NCI-H2196 (cell line): ENCODE measurements around the gene ZNF277.

Source experiments
- DNase-seq: peaks from one replicate; lab custom pipeline; 2025; ENCODE audit not compliant: unreplicated experiment; lab: John Stamatoyannopoulos, UW

Gene ZNF277

DNA sequence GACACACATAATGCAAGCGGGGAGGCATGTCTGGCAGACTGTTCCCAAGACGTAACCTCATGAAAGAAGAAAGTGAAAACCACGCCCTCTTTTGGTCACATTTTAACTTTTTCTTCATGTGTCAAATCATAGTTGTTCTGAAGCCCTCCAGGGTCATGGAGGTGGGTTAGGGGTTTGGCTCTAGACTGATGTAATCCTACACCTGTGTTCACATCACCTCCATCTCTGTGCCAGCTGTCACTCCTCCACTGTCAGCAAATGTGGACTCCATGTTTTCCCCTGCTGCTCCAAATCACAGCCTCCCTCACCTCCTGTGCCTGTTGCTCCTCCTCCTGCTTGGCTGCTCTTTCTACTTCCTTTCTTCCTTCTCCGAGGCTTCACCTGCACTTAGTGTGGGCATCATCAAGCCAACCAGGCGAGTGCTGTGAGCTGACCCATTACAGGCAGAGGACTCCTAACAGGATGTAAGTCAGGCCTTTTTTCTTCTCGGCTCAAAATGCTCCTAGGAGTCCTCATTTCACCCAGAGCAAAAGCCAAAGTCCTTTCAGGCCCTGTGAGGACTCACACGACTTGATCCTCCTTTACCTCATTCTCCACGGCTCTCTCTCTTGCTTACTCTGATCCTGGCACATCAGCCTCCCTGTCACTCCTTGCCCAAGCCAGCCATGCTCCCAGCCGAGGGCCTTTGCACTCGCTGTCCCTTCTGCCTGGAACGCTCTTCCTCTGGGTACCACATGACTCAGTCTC is 177.3 kb downstream of the ZNF277 start:
- peak; percentile 23 for DNase-seq

DNA sequence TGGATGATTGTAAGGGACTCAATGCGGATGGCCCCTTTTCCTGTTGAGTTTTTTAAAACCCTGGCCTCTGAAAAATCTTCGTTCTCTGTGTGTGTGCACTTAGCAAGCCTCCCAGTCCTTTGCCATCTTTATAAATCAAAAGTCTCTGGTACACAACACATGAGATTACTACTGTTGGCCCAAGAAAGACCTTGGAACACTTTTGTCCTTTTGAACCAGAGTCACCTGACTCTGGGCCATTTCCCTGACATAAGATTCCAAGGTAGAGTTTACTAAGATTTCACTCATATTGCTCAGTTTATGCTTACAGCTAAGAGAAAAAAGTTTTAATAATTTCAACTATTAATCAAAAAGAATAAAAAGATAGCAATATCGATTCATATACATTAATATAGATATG is 179.0 kb downstream of the ZNF277 start:
- DNase-seq = no peak

DNA sequence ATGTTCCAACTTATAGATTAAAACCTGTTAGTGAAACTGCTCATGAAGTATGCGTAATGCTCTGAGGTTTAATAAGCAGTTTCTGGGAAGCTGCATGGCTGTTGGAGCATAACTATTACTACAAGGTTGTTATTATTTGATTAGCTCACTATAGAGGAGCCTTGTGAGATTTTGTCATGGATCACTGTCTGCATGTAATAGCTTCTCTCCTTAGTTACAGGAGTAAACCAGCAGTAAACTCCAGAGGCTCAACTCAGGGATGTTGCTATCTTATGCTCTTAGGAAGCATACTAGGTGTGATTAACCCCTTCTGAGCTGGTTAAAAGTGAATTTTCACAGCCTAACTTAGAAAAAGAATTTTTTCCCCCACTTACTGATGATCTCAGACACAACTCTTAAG is 180.1 kb downstream of the ZNF277 start:
- no peak for DNase-seq

DNA sequence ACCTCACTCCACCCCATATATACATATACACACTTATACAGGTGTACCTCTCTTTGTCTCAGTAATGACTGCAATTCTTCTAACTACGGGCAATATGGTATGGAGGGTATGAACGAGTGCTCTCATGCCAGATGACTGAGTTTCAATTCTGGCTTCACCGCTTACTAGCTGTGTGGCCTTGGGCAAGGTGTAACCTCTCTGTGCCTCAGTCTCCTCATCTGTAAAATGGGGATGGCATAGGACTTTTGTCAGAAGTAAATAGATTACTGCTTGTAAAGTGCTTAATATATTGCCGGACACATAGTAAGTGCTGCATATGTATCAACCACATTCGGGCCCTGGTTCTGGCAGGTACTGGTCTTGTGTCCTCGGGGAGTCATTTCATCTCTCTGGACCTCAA is 183.7 kb downstream of the ZNF277 start:
- DNase-seq = no peak

DNA sequence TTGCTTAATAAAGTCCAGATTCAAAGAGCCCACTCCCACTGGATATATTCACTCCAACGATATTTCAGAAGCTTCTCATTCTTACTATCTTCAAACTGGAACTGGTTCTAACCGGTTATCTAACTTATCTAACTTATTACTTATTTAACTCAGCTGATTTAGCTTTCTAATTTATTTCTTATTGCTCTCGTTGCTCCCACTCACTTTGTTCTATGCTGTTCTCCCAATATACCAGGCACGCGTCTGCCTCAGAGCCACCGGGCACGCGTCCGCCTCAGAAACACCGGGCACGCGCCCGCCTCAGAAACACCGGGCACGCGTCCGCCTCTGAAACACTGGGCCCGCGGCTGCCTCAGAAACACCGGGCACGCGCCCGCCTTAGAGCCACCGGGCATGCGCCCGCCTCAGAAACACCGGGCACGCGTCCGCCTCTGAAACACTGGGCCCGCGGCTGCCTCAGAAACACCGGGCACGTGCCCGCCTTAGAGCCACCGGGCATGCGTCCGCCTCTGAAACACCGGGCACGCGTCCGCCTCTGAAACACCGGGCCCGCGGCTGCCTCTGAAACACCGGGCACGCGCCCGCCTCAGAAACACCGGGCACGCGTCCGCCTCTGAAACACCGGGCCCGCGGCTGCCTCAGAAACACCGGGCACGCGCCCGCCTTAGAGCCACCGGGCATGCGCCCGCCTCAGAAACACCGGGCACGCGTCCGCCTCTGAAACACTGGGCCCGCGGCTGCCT is 184.8 kb downstream of the ZNF277 start:
- DNase-seq = peak; percentile 47

DNA sequence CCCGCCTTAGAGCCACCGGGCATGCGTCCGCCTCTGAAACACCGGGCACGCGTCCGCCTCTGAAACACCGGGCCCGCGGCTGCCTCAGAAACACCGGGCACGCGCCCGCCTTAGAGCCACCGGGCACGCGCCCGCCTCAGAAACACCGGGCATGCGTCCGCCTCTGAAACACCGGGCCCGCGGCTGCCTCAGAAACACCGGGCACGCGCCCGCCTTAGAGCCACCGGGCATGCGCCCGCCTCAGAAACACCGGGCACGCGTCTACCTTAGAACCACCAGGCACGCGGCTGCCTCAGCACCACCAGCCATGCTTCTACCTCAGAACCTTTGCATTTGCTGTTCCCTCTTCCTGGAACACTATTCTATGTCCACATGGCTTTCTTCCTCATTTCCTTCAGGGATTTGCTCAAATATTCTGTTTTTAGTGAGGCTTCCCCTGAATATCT is 185.4 kb downstream of the ZNF277 start:
- DNase-seq = peak; percentile 72
